H1 (cell line): Measurements from ENCODE around the gene TMEM63A. TPM values are rescaled to one million over a fixed set of nuclear protein-coding genes. Genes with fewer than 3 reads are reported as not detected.
A peak's percentile ranks its signal among the peaks of the same experiment; 100 is the strongest.

Source experiments
- CTCF ChIA-PET: fragments of 300-600 bp; sonication (Branson Sonifier 250); formaldehyde crosslinking; loops from one replicate; lab custom pipeline; 2021; ENCODE audit not compliant: partially characterized antibody; lab: Charles Lee
- POLR2A ChIA-PET: fragments of 300-600 bp; sonication (Branson Sonifier 250); formaldehyde crosslinking; loops from one replicate; lab custom pipeline; 2021; ENCODE audit warnings: inconsistent platforms; ENCODE audit not compliant: partially characterized antibody; lab: Charles Lee
- DNase-seq, 2 experiments: peaks; one replicate each; pipeline versions ENCODE4 v3.0.0 to v3.0.0-alpha.2; 2010 to 2022; ENCODE audit warnings: low spot score in 2 of 2, low read depth in 1 of 2, mixed read lengths in 1 of 2
- FAIRE-seq: peaks from 2 replicates; lab custom pipeline; 2011; peaks lifted over from hg19 to GRCh38; lab: Jason Lieb, UNC
- H2AFZ ChIP-seq: 2 replicates; pipeline ENCODE4 v1.8.1; 2012; ENCODE audit warnings: low read length, inconsistent platforms
- H2AK5ac ChIP-seq: 2 replicates; pipeline ENCODE4 v1.6.1; 2013; ENCODE audit warnings: low read depth, low read length
- H2BK120ac ChIP-seq: replicated peaks from 2 replicates; pipeline ENCODE3; 2013; ENCODE audit warnings: low read depth, low read length, inconsistent platforms
- H2BK12ac ChIP-seq: 2 replicates; pipeline ENCODE4 v1.6.1; 2013; ENCODE audit warnings: low read depth, low read length
- H2BK15ac ChIP-seq: 2 replicates; pipeline ENCODE4 v1.6.1; 2013; ENCODE audit warnings: low read length
- H2BK20ac ChIP-seq: 2 replicates; pipeline ENCODE4 v1.6.1; 2013; ENCODE audit warnings: low read length
- H2BK5ac ChIP-seq: 2 replicates; pipeline ENCODE4 v1.6.1; 2013; ENCODE audit warnings: low read depth, low read length
- H3K14ac ChIP-seq: 2 replicates; pipeline ENCODE4 v1.6.1; 2013; ENCODE audit warnings: inconsistent platforms; ENCODE audit not compliant: insufficient read length
- H3K18ac ChIP-seq: 2 replicates; pipeline ENCODE4 v1.6.1; 2013; ENCODE audit warnings: low read length; ENCODE audit errors: extremely low read depth
- H3K23ac ChIP-seq: 2 replicates; pipeline ENCODE4 v1.6.1; 2013; ENCODE audit warnings: inconsistent platforms; ENCODE audit not compliant: insufficient read length
- H3K23me2 ChIP-seq: 2 replicates; pipeline ENCODE4 v1.6.1; 2013; ENCODE audit warnings: low read depth, low read length
- H3K27ac ChIP-seq: 2 replicates; pipeline ENCODE4 v1.6.1; 2011; ENCODE audit warnings: low read depth, low read length, inconsistent platforms
- H3K27me3 ChIP-seq, 4 experiments: replicated peaks in 1 of 4; 1 replicate in 1 of 4; 2 replicates in 3 of 4; pipeline versions ENCODE4 v1.6.1 to v1.8.1; 2011 to 2013; ENCODE audit warnings: low read length in 3 of 4, mild to moderate bottlenecking in 3 of 4, inconsistent platforms in 2 of 4, mixed read lengths in 2 of 4, moderate library complexity in 1 of 4; ENCODE audit not compliant: control insufficient read depth in 3 of 4, insufficient read depth in 3 of 4; ENCODE audit errors: extremely low read depth in 1 of 4
- H3K36me3 ChIP-seq, 4 experiments: 2 replicates each; pipeline versions ENCODE4 v1.6.1 to v1.8.1; 2011 to 2013; ENCODE audit warnings: mild to moderate bottlenecking in 4 of 4, low read length in 3 of 4, moderate library complexity in 2 of 4, control low read depth in 1 of 4, inconsistent platforms in 1 of 4; ENCODE audit not compliant: insufficient read depth in 4 of 4, control insufficient read depth in 2 of 4
- H3K4ac ChIP-seq: replicated peaks from 2 replicates; pipeline ENCODE3; 2013; ENCODE audit warnings: low read length, low read depth, mixed read lengths, inconsistent platforms; ENCODE audit not compliant: insufficient read length
- H3K4me1 ChIP-seq, 4 experiments: replicated peaks in 1 of 4; 1 replicate in 1 of 4; 2 replicates in 3 of 4; pipeline versions ENCODE4 v1.6.1 to v1.8.1; 2011 to 2013; ENCODE audit warnings: low read length in 3 of 4, inconsistent platforms in 2 of 4, mixed read lengths in 1 of 4; ENCODE audit not compliant: insufficient read depth in 4 of 4, control insufficient read depth in 3 of 4
- H3K4me2 ChIP-seq, 2 experiments: 2 replicates each; pipeline versions ENCODE4 v1.6.1 to v1.8.1; 2011 to 2013; ENCODE audit warnings: low read depth in 2 of 2, low read length in 2 of 2, control low read depth in 1 of 2, inconsistent platforms in 1 of 2, mild to moderate bottlenecking in 1 of 2; ENCODE audit not compliant: insufficient read depth in 1 of 2
- H3K4me3 ChIP-seq, 4 experiments: fragments of 200-600, 300-600 bp in 1 of 4; sonication (generic), shearing (Covaris generic), sonication (Bioruptor Twin) in 1 of 4; 2 replicates each; pipeline versions ENCODE4 v1.5.1 to v1.8.1; 2011 to 2016; ENCODE audit warnings: low read length in 4 of 4, low read depth in 3 of 4, control low read depth in 2 of 4, inconsistent platforms in 2 of 4, mild to moderate bottlenecking in 2 of 4, mixed read lengths in 1 of 4, moderate library complexity in 1 of 4; ENCODE audit not compliant: insufficient read depth in 2 of 4; ENCODE audit errors: extremely low read depth in 1 of 4
- H3K56ac ChIP-seq: replicated peaks from 2 replicates; pipeline ENCODE3; 2013; ENCODE audit warnings: low read depth, mild to moderate bottlenecking, mixed read lengths, low read length, inconsistent platforms; ENCODE audit not compliant: insufficient read length
- H3K79me1 ChIP-seq: 2 replicates; pipeline ENCODE4 v1.6.1; 2013; ENCODE audit warnings: low read depth, low read length, control low read depth
- H3K79me2 ChIP-seq, 2 experiments: 2 replicates each; pipeline versions ENCODE4 v1.6.1 to v1.8.1; 2012 to 2013; ENCODE audit warnings: low read length in 2 of 2, mild to moderate bottlenecking in 2 of 2, inconsistent platforms in 1 of 2; ENCODE audit not compliant: insufficient read depth in 2 of 2, control insufficient read depth in 1 of 2
- H3K9ac ChIP-seq, 4 experiments: replicated peaks in 1 of 4; 1 replicate in 1 of 4; 2 replicates in 3 of 4; pipeline versions ENCODE4 v1.6.1 to v1.8.1; 2011 to 2013; ENCODE audit warnings: low read depth in 3 of 4, low read length in 3 of 4, control low read depth in 2 of 4, mild to moderate bottlenecking in 2 of 4, moderate library complexity in 2 of 4, inconsistent platforms in 1 of 4; ENCODE audit errors: extremely low read depth in 1 of 4
- H3K9me3 ChIP-seq, 2 experiments: 2 replicates each; pipeline versions ENCODE4 v1.6.1 to v1.8.1; 2012 to 2013; ENCODE audit warnings: mild to moderate bottlenecking in 2 of 2, moderate library complexity in 2 of 2, control low read depth in 1 of 2, inconsistent platforms in 1 of 2, low read depth in 1 of 2, low read length in 1 of 2, mixed read lengths in 1 of 2; ENCODE audit not compliant: insufficient read depth in 2 of 2
- H4K20me1 ChIP-seq, 2 experiments: replicated peaks in 1 of 2; 2 replicates each; pipeline versions ENCODE3 to v1.8.1; 2011 to 2013; ENCODE audit warnings: inconsistent platforms in 2 of 2, low read length in 2 of 2, mild to moderate bottlenecking in 1 of 2; ENCODE audit not compliant: insufficient read depth in 2 of 2, control insufficient read depth in 1 of 2
- H4K5ac ChIP-seq: 2 replicates; pipeline ENCODE4 v1.6.1; 2013; ENCODE audit warnings: low read length, low read depth, mixed read lengths, inconsistent platforms; ENCODE audit not compliant: insufficient read length
- H4K8ac ChIP-seq: 2 replicates; pipeline ENCODE4 v1.8.0; 2013; ENCODE audit warnings: mild to moderate bottlenecking, moderate library complexity, low read length, inconsistent platforms; ENCODE audit not compliant: insufficient read depth; ENCODE audit errors: extremely low read depth
- H4K91ac ChIP-seq: replicated peaks from 2 replicates; pipeline ENCODE3; 2013; ENCODE audit warnings: low read length, mixed read lengths, inconsistent platforms; ENCODE audit not compliant: insufficient read length
- RAD21 ChIP-seq, 2 experiments: IDR thresholded peaks in 1 of 2; conservative IDR thresholded peaks in 1 of 2; 2 replicates each; pipeline ENCODE4 v1.6.1; 2011; ENCODE audit warnings: low read depth in 2 of 2, low read length in 2 of 2, improper control_type of control experiment in 1 of 2, inconsistent platforms in 1 of 2, mild to moderate bottlenecking in 1 of 2, moderate library complexity in 1 of 2
- SUZ12 ChIP-seq: fragments of 200-600 bp; sonication (generic); IDR thresholded peaks from 2 replicates; pipeline ENCODE4 v1.6.1; 2012; ENCODE audit warnings: mild to moderate bottlenecking, inconsistent platforms, low read length, moderate library complexity, mixed read lengths
- WGBS, 2 experiments: shearing (Covaris generic) in 1 of 2; methylation state at CpG; one replicate each; pipeline versions ENCODE4 v1.1.6 to v1.1.7; 2013 to 2015; ENCODE audit warnings: low lambda C conversion rate in 2 of 2, mixed read lengths in 2 of 2, inconsistent platforms in 1 of 2, low coverage in 1 of 2, missing lambda C conversion rate in 1 of 2; ENCODE audit not compliant: insufficient replicate concordance in 2 of 2, insufficient coverage in 1 of 2, insufficient read length in 1 of 2; ENCODE audit errors: extremely low coverage in 1 of 2, missing lambda C conversion rate in 1 of 2; 5-methylcytosine and 5-hydroxymethylcytosine counted together
- polyA plus RNA-seq, 7 experiments: library from polyadenylated mRNA; depleted of rRNA in 3 of 7; stranded (reverse) in 5 of 7; unstranded in 2 of 7; fragments of >200 nt in 5 of 7; fragments of 200-250 nt in 2 of 7; gene quantifications; 1 replicate in 5 of 7; 2 replicates in 1 of 7; 4 replicates in 1 of 7; pipeline versions ENCODE4 v1.2.1 to v1.2.3, GENCODE V29; 2011 to 2013; ENCODE audit warnings: missing spikeins in 2 of 7, mixed read lengths in 2 of 7
- total RNA-seq: library from RNA; stranded (reverse); fragmentation: NEBNext Ultra II Directional; extraction: Animal tissue kit (Norgen Biotek cat#: 25700); gene quantifications from 2 replicates; pipeline ENCODE4 v1.2.1, GENCODE V29; 2021

Gene TMEM63A
- total and polyA plus RNA-seq, 2 of the 8 experiments (the other 6 are each of a cell fraction or from before 2014, with no cell fraction given): 26.1 to 55.4 TPM

GRCh38 chr1:225860876-225861441 lies 21.2 kb downstream of the TMEM63A start:
- Histone ChIP-seq H2BK15ac (no peak overlapping the region), H3K23me2 (no peaks in the 10 kb centered on the region), H3K4me2 (no peak overlapping the region), H3K14ac (no peak overlapping the region), H3K4me1 (no peaks in the 10 kb centered on the region), H2AFZ (no peak overlapping the region), H3K4ac (no peak overlapping the region), H2BK20ac (no peak overlapping the region), H3K9ac (no peak overlapping the region), H3K27me3 (no peaks in the 10 kb centered on the region), H4K8ac (no peak overlapping the region), H4K91ac (no peak overlapping the region)
- FAIRE-seq: no peak
- CTCF ChIA-PET: interaction anchor here (0.9 to 2.9 kb wide), 8 partner anchors 11 to 387 kb away, joined by 3 to 7 read pairs (median 3); no protein-coding TSS in a partner anchor
- TF ChIP-seq RAD21 (IDR thresholded peaks at IDR 0.05 in 1 of 2, conservative IDR thresholded peaks at IDR 0.05 in 1 of 2; ENCODE audit: low read depth in 2 of 2, low read length in 2 of 2) (0 out of 4 replicates have a peak, but pooled peaks of 1 of the 2 experiments have one; percentile 1), SUZ12 (no peak)
- TF ChIP-seq, all 59 proteins: peak for 1
- Histone ChIP-seq H3K27ac (no peak overlapping the region), H4K20me1 (peaks cover 0 to 4% of the 10 kb centered on the region in 2 experiments), H3K9me3 (no peaks in the 10 kb centered on the region), H2AK5ac (no peak overlapping the region), H4K5ac (no peak overlapping the region), H3K4me3 (no peak overlapping the region), H2BK12ac (no peak overlapping the region), H3K56ac (no peak overlapping the region), H3K23ac (no peak overlapping the region), H3K79me1 (no peaks in the 10 kb centered on the region), H3K79me2 (no peaks in the 10 kb centered on the region), H3K36me3 (peaks cover 4 to 22% (median 13%) of the 10 kb centered on the region in 4 experiments; a peak in 7 of 8 replicates), H2BK120ac (no peak overlapping the region), H3K18ac (no peak overlapping the region), H2BK5ac (no peak overlapping the region)
- no peak for DNase-seq
- 91% methylated on average over 7 of the region's 7 CpGs; no CpG with 5 or more reads in 1 of the 2 experiments for WGBS, 2 experiments
- POLR2A ChIA-PET: interaction anchor here (0.6 to 2.0 kb wide), 10 partner anchors 8 to 208 kb away, joined by 3 to 10 read pairs (median 4); partner anchors contain the start of genes ENAH and PYCR2
